H1 (cell line): ENCODE results near the gene LIN37. TPM values are rescaled to one million over a fixed set of nuclear protein-coding genes. Genes with fewer than 3 reads are reported as not detected.

Experiments used
- CHD2 ChIP-seq: IDR thresholded peaks from 2 replicates; pipeline ENCODE4 v1.6.1; 2012; ENCODE audit warnings: low read length, improper control_type of control experiment
- POLR2AphosphoS5 ChIP-seq: IDR thresholded peaks from 2 replicates; pipeline ENCODE4 v1.6.1; 2011; ENCODE audit warnings: low read depth, low read length
- polyA plus RNA-seq, 7 experiments: library from polyadenylated mRNA; depleted of rRNA in 3 of 7; stranded (reverse) in 5 of 7; unstranded in 2 of 7; fragments of >200 nt in 5 of 7; fragments of 200-250 nt in 2 of 7; gene quantifications; 1 replicate in 5 of 7; 2 replicates in 1 of 7; 4 replicates in 1 of 7; pipeline versions ENCODE4 v1.2.1 to v1.2.3, GENCODE V29; 2011 to 2013; ENCODE audit warnings: missing spikeins in 2 of 7, mixed read lengths in 2 of 7
- total RNA-seq: library from RNA; stranded (reverse); fragmentation: NEBNext Ultra II Directional; extraction: Animal tissue kit (Norgen Biotek cat#: 25700); gene quantifications from 2 replicates; pipeline ENCODE4 v1.2.1, GENCODE V29; 2021
- TF ChIP-seq, protein P1 (sequence below): IDR thresholded peaks from 2 replicates; pipeline ENCODE4 v1.6.1; 2011; ENCODE audit warnings: low read depth, mild to moderate bottlenecking, low read length; ENCODE audit not compliant: insufficient read depth
- TF ChIP-seq, protein P2 (sequence below): IDR thresholded peaks from 2 replicates; pipeline ENCODE4 v1.6.1; 2012; ENCODE audit warnings: inconsistent platforms

Gene LIN37
- total and polyA plus RNA-seq, 2 of the 8 experiments (the other 6 are each of a cell fraction or from before 2014, with no cell fraction given) = 3.8 to 9.8 TPM

DNA sequence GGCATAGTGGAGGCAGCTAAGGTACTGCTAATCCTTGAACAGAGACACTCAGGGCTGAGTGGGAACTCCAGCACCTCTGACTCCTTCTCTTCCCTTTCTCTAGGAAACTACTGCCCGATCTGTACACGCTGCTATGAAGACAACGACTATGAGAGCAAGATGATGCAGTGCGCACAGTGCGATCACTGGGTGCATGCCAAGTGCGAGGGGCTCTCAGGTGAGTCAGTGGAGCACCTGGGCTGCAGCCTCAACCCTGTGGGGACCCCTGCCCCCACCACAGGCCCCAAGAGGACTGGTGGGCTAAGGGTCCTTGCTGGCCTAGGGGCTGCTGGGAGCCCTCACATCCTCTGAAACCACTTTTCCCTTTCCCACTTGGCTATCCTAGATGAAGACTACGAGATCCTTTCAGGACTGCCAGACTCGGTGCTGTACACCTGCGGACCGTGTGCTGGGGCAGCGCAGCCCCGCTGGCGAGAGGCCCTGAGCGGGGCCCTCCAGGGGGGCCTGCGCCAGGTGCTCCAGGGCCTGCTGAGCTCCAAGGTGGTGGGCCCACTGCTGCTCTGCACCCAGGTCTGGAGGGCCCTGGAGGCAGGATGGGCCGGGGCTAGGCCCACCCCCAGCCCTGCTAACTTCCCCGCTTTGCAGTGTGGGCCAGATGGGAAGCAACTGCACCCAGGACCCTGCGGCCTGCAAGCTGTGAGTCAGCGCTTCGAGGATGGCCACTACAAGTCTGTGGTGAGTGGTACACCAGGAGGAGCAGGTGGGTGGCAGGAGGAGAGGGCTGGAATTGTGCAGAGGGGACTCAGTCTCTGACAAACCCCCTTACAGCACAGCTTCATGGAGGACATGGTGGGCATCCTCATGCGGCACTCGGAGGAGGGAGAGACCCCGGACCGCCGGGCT lies 21.1 kb upstream of the LIN37 start (continued):
- TF ChIP-seq, protein P1, sequence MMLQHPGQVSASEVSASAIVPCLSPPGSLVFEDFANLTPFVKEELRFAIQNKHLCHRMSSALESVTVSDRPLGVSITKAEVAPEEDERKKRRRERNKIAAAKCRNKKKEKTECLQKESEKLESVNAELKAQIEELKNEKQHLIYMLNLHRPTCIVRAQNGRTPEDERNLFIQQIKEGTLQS = no peak
- TF ChIP-seq CHD2 = no peak
- no peak for TF ChIP-seq POLR2AphosphoS5
- TF ChIP-seq, protein P2, sequence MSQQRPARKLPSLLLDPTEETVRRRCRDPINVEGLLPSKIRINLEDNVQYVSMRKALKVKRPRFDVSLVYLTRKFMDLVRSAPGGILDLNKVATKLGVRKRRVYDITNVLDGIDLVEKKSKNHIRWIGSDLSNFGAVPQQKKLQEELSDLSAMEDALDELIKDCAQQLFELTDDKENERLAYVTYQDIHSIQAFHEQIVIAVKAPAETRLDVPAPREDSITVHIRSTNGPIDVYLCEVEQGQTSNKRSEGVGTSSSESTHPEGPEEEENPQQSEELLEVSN = no peak
